Esophagus squamous epithelium (tissue), 5 donors: ENCODE results near the gene LIX1. TPM values are rescaled to one million over a fixed set of nuclear protein-coding genes. Genes with fewer than 3 reads are reported as not detected.

ENCODE experiments used
- DNase-seq: peaks from one replicate; lab custom pipeline; 2025; lab: John Stamatoyannopoulos, UW
- H3K27ac ChIP-seq, 4 donors: fragments of 200-600 bp; sonication (generic); one replicate each; pipeline ENCODE4 v1.5.1; 2016 to 2019; ENCODE audit warnings: mild to moderate bottlenecking in 1 of 4
- H3K27me3 ChIP-seq, 4 donors: fragments of 200-600 bp; sonication (generic); 1 replicate in 3 of 4; 2 replicates in 1 of 4; pipeline versions ENCODE4 v1.5.1 to v1.6.0; 2017 to 2021; ENCODE audit warnings: antibody characterized with exemption in 1 of 4
- H3K36me3 ChIP-seq, 3 donors: fragments of 200-600 bp; sonication (generic); one replicate each; pipeline ENCODE4 v1.5.1; 2016 to 2019
- H3K4me1 ChIP-seq, 3 donors: fragments of 200-600 bp; sonication (generic); one replicate each; pipeline ENCODE4 v1.5.1; 2017 to 2019
- H3K4me3 ChIP-seq, 4 donors: fragments of 200-600 bp; sonication (generic); 1 replicate in 3 of 4; 2 replicates in 1 of 4; pipeline ENCODE4 v1.5.1; 2016 to 2019; ENCODE audit warnings: mild to moderate bottlenecking in 2 of 4, moderate library complexity in 1 of 4
- H3K9me3 ChIP-seq, 3 donors: fragments of 200-600 bp; sonication (generic); one replicate each; pipeline ENCODE4 v1.5.1; 2016 to 2019
- CTCF ChIP-seq, 6 experiments: fragments of 450-650 bp in 4 of 6; fragments of 200-600 bp in 2 of 6; sonication (generic) in 2 of 6; IDR thresholded peaks; one replicate each; pipeline ENCODE4 v1.5.1; 2016 to 2019; ENCODE audit warnings: antibody characterized with exemption in 6 of 6, mild to moderate bottlenecking in 4 of 6, moderate library complexity in 4 of 6
- POLR2A ChIP-seq, 4 donors: fragments of 450-650 bp; IDR thresholded peaks; one replicate each; pipeline ENCODE4 v1.6.1; 2017; ENCODE audit warnings: antibody characterized with exemption in 4 of 4, mild to moderate bottlenecking in 4 of 4, moderate library complexity in 3 of 4
- WGBS, 2 donors: methylation state at CpG; one replicate each; pipeline ENCODE4 v1.1.5; 2018; 5-methylcytosine and 5-hydroxymethylcytosine counted together
- intact Hi-C: fragments of 100-400 bp; cut with DNase I; formaldehyde crosslinking; loops from one replicate; pipeline ENCODE4 v1.15.0; 2022
- total RNA-seq, 4 donors: library from RNA; depleted of rRNA; stranded (reverse); fragments of >200 nt; gene quantifications; one replicate each; pipeline ENCODE4 v1.1.0, GENCODE V29; 2016
- donor health status: DM: yes; HTN: yes; CAD: no.

The LIX1 gene
- total RNA-seq, 4 donors from 2014 or later, result not detected

GRCh38 chr5:97063251-97063650, 79.2 kb downstream of the LIX1 start:
- H3K27me3 ChIP-seq, result no peaks in the 10 kb centered on the region
- TF ChIP-seq POLR2A (IDR thresholded peaks at IDR 0.05) (no peak), CTCF (IDR thresholded peaks at IDR 0.05) (no peak)
- H3K36me3 ChIP-seq, result no peaks in the 10 kb centered on the region
- H3K9me3 ChIP-seq, result no peaks in the 10 kb centered on the region
- 95 to 100% methylated on average over 1 of the region's 1 CpG for WGBS, 2 donors
- intact Hi-C loops, result no loop called here
- H3K4me3 ChIP-seq, result no peak overlapping the region
- no peaks in the 10 kb centered on the region for H3K4me1 ChIP-seq
- DNase-seq, result no peak
- no peak overlapping the region for H3K27ac ChIP-seq

DNA sequence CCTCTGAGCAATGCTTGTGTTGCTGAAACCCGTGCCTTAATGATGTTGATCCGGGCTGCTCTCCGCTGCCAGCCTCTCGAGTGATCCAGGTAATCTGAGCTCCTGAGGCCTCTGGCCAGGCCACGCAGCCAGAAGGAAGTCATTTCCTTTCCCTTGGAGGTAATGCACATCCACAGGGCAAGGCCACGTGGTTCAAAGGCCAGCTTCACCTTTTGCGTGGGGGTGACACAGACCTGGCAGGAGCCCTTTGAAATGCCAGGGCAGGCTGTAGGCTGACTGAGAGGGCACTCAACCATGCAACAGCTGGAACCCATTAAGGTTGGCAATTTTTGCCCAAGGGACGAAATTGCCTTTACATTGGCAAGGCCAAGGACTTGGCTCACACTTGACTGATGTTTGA, 80.4 kb downstream of the LIX1 start:
- H3K4me1 ChIP-seq, result no peaks in the 10 kb centered on the region
- no peaks in the 10 kb centered on the region for H3K27me3 ChIP-seq
- WGBS, 2 donors, result 20 to 60% methylated on average over 1 to 4 of the region's 8 CpGs
- no peaks in the 10 kb centered on the region for H3K9me3 ChIP-seq
- intact Hi-C loops, result no loop called here
- TF ChIP-seq CTCF (IDR thresholded peaks at IDR 0.05) (no peak), POLR2A (IDR thresholded peaks at IDR 0.05) (no peak)
- no peak for DNase-seq
- no peak overlapping the region for H3K4me3 ChIP-seq
- no peaks in the 10 kb centered on the region for H3K36me3 ChIP-seq
- no peak overlapping the region for H3K27ac ChIP-seq

DNA sequence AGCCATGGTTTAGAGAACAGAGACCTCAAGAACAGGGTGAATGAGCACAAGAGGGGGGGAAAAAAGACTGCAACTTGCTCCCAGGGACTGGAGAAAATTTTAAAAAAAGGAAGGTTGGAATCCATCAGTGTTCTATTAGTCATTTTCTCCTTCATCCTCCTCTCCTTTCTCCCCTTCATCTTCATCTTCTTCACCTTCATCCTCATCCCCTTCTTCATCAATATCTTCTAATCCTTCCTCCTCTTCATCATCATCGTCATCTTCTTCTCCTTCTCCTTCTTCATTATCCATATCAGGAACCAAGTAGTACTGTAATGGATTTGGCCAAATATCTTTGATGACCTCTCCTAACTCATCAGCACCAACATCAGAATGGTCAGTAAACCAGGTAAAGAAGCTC, 86.1 kb downstream of the LIX1 start:
- WGBS, 2 donors, result 94 to 95% methylated on average over 1 of the region's 1 CpG
- DNase-seq, result no peak
- TF ChIP-seq POLR2A (IDR thresholded peaks at IDR 0.05) (no peak), CTCF (IDR thresholded peaks at IDR 0.05) (no peak)
- no peak overlapping the region for H3K4me3 ChIP-seq
- H3K9me3 ChIP-seq, result peaks cover 0 to 4% (median 0%) of the 10 kb centered on the region in 3 donors
- intact Hi-C loops, result no loop called here
- no peaks in the 10 kb centered on the region for H3K36me3 ChIP-seq
- no peak overlapping the region for H3K27ac ChIP-seq
- H3K27me3 ChIP-seq, result no peaks in the 10 kb centered on the region
- H3K4me1 ChIP-seq, result no peaks in the 10 kb centered on the region

- no peak overlapping the region for H3K27ac ChIP-seq
- H3K4me1 ChIP-seq, result no peaks in the 10 kb centered on the region
- intact Hi-C loops, result no loop called here
- no peaks in the 10 kb centered on the region for H3K36me3 ChIP-seq
- no peak overlapping the region for H3K4me3 ChIP-seq
- WGBS, 2 donors, result 76 to 85% methylated on average over 7 of the region's 7 CpGs
- DNase-seq, result no peak
- no peaks in the 10 kb centered on the region for H3K27me3 ChIP-seq
- TF ChIP-seq CTCF (IDR thresholded peaks at IDR 0.05), result no peak
- TF ChIP-seq POLR2A (IDR thresholded peaks at IDR 0.05), result no peak
- peaks cover 0 to 4% (median 0%) of the 10 kb centered on the region in 3 donors for H3K9me3 ChIP-seq
Observed at GRCh38 chr5:97049175-97049574, 93.2 kb downstream of the LIX1 start.

DNA sequence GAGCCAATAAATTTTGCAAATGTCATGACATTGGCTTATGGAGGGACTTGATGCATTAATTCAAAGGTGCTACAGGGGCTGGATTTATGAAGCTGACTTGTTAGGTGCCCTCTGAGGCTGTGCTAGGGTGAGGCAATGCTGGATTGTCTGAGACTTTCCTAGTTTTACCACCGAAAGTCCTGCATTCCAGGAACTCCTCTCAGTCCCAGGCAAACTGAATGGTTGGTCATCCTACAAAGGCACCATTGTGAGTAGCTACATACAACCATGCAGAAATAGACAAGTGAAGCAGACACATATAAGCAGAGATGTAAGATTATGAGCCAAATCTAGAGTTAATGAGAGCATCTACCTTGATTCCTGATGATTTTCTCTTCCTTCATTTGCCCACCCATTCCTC, 95.3 kb downstream of the LIX1 start:
- intact Hi-C loops, result no loop called here
- WGBS, 2 donors, result 90 to 100% methylated on average over 1 of the region's 1 CpG
- TF ChIP-seq POLR2A (IDR thresholded peaks at IDR 0.05) (no peak), CTCF (IDR thresholded peaks at IDR 0.05) (no peak)
- no peak overlapping the region for H3K27ac ChIP-seq
- no peaks in the 10 kb centered on the region for H3K36me3 ChIP-seq
- H3K9me3 ChIP-seq, result no peaks in the 10 kb centered on the region
- no peaks in the 10 kb centered on the region for H3K27me3 ChIP-seq
- no peak for DNase-seq
- H3K4me1 ChIP-seq, result no peaks in the 10 kb centered on the region
- no peak overlapping the region for H3K4me3 ChIP-seq
